GM19023 (cell line): ENCODE results near the gene DAZL.
"Not testable (repeated sequence)": the region's sequence is repeated elsewhere in the genome, so short reads cannot be mapped to it uniquely, and the experiment has no call there.

Experiments
- ATAC-seq: cut with Tn5 transposase; IDR thresholded peaks from one replicate; pipeline ENCODE4 v1.9.1; 2021; ENCODE audit warnings: mild to moderate bottlenecking, moderate library complexity; ENCODE audit not compliant: unreplicated experiment

Gene DAZL

DNA sequence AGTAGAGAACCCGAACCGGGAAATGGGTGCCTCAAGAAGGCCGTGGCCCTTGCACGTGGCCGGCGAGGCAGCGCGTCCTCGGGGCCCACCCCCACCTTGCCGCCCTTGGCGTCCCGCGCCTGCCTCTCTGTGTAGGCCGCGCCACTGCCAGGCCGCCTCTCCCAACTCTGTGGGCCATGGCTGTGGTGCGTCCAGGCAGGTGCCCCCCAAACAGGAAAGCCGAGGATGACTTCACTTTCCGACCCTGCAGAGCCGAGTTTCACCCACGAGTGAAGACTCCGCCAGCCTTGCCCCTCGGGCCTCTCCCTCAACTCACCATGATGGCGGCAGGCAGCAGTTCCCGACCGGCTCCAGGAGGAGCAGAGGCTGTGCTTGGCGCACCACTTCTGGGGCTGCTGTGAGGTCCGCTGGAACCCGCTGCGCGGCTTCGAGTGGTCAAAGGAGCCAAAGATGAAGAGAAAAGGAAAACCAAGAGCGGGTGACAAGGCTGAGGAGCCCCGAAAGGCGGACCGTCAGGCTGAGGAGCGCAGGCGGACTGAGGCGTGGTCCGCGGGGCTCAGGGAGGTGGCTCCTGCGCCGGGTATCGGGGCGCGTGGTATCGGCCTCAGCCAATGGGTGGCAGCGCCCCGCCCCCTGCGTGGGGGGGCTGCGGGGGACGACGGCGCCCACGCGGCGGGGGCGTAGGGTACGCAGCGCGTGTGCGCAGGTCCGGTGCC lies at the start of gene DAZL:
DAZL (minus strand) TSS at position 537 of the 716 bp plus-strand sequence; CDS start at position 319, 218 bp downstream.
- ATAC-seq, result no peak

GRCh38 chr3:16654976-16655375 lies 49.8 kb upstream of the DAZL start:
- no peak for ATAC-seq

- no peak for ATAC-seq
These were observed 48.5 kb upstream of the DAZL start for GRCh38 chr3:16653712-16654111.

DNA sequence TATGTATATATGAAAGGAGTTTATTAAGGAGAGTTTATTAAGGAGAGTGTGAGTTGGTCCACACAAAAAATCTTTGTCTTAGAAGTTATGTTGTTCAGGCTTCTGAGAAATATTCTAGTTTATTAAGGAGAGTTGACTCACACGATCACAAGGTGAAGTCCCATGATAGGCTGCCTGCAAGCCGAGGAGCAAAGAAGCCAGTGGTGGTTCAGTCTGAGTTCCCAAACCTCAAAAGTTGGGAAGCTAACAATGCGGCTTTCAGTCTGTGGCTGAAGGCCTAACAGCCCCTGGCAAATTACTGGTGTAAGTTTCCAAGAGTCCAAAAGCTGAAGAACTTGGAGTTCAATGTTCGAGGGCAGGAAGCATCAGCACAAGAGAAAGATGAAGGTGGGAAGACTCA lies 42.4 kb upstream of the DAZL start:
- ATAC-seq, result no peak

- no peak for ATAC-seq
These were observed 34.6 kb upstream of the DAZL start for GRCh38 chr3:16639806-16640205.

DNA sequence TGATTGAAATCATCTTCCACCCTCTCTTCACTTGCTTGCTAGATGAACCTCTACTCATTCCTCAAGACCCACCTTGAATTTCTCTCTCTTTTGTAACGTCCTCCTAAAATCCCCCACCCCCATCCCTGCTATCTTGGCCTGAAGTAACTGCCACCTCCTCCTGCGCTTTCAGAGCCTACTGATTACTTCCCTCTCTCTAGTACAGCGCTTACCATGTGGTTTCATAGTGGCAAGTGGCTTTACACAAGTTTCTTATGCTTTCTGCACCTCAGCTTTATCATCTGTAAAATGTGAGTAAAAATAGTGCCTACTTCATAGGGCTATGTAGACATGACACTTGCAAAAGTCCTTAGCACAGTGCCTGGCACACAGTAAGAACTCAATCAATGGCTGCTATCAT lies 28.7 kb upstream of the DAZL start:
- ATAC-seq, result no peak

DNA sequence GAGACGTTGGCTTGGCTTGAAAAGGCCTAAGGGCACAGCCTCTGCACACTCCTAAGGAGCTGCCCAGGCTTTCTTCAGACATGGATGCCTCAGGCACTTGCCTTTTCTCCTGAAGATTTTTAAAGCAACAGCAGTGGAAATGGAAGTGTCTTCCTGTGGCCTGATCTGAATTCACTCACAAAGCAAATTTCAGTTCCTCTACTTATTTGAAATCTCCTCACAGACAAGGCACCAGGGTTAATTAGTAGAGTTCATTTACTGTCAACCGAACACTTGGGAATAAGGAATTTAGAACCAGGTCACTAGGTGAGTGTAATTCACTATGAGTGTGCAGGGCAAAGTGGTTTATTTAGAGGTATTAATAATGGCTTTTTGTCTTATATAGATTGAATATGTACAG lies 27.2 kb upstream of the DAZL start:
- ATAC-seq, result no peak

- ATAC-seq, result no peak
These were observed 13.5 kb upstream of the DAZL start for GRCh38 chr3:16618721-16619120.

GRCh38 chr3:16617155-16617554 lies 11.9 kb upstream of the DAZL start:
- not testable (repeated sequence) for ATAC-seq

- ATAC-seq, result no peak
These were observed 10.9 kb upstream of the DAZL start for GRCh38 chr3:16616083-16616482.

- no peak for ATAC-seq
These were observed 9.1 kb upstream of the DAZL start for GRCh38 chr3:16614033-16615031.

DNA sequence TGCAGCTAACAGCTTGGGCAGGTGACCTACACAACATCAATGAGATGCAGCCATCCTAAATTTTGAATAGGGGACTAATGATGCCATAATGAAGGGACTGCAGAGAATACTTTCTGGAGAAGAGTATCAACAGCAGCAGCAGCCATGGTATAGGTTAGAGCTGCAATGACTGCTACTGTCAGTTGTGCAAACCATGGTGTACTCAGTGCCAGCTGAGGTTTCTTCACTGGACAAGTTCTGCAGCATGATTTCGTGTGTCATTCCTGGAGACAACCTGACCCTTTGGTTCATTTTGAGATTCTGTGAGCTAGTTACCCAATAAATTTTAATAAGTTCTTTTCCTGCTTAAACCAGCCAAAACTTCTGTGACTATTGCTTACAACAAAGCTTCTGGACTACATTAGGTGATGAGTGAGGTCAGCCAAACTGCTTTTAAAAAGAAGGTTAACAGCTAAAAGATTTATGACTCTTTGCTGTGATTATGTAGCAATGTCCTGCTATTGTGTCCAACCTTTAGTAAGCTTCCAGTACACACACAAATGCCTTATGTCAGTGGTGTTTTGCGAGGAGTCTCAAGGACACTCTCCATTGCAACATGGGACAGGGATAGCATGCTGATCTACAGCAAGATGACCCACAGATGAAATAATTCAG lies 4.8 kb upstream of the DAZL start:
- no peak for ATAC-seq

- ATAC-seq, result no peak
These were observed 3.6 kb upstream of the DAZL start for GRCh38 chr3:16608816-16609215.

DNA sequence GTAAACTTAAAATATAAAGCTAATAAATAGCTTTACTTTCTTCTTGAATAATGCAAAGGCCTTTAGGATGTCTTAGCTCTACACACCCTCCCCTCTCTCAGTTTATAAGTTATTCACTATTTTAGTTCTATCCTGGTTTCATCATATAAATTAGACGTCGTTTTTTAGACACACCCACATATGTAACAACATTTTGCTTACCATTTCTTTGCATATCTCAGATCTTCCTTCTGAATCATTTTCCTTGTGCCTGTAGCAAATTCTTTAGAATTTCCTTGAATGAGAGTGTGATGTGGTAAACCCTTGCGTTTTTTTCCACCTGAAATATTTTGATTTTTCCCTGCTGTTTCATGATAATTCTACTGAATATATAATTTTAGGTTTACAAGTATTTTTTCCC lies 2.5 kb upstream of the DAZL start:
- ATAC-seq, result no peak

GRCh38 chr3:16606398-16606797 lies 1.2 kb upstream of the DAZL start:
- no peak for ATAC-seq

- no peak for ATAC-seq
These were observed 743 bp upstream of the DAZL start for GRCh38 chr3:16605966-16606365.

DNA sequence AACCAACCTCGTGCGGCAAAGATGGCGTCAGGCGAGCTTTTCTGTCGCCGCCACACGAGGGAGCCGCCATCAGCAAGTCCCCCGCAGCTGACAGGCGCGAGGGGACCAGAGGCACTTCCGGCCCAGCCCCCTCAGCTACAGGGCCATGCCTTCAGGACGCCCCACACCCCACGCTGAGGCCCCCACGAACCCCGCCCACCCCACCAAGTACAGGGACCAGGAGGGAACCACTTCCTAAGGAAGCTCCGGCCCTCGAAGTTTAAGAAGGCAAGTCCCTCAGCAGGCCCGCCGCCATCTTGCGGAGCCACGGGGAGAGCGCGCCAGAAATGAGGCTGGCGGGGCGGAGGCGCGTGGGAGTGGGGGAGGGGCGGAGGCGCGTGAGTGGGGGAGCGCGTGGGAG lies 790 bp downstream of the DAZL start:
- no peak for ATAC-seq

GRCh38 chr3:16601537-16602005 lies 3.7 kb downstream of the DAZL start:
- no peak for ATAC-seq

DNA sequence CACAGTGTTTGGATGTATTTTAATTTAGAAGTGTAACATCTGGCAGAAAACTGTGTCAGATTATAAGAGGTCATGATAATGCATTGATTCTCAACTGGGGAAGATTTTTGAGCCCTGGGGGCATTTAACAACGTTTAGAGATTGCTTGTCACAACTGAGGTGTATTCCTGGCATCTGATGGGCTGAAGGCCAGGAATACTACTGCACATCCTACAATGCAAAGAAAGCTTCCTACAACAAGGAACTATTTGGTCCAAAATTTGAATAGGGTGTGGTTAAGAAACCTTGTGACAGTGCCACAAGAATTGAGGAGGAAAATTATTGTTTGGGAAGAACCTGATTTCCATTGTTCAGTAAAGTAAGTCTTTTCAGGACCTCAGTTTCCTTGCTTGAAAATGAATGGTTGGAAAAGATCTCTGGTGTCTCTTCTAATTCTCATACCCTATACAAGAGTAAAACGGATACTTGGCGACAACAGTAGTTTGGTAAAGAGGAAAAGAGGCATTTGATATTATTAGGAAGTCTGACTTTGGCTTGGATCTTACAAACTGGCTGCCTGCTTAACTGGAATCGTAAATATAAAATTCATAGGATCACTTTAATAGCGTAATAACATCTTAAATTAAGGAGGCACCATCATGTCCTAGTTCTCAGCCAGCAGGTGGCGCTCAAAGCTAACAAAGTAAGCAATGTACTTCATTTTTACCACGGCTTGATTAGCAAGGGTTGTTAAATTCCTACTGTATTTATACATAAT lies 4.3 kb downstream of the DAZL start:
- ATAC-seq, result no peak

DNA sequence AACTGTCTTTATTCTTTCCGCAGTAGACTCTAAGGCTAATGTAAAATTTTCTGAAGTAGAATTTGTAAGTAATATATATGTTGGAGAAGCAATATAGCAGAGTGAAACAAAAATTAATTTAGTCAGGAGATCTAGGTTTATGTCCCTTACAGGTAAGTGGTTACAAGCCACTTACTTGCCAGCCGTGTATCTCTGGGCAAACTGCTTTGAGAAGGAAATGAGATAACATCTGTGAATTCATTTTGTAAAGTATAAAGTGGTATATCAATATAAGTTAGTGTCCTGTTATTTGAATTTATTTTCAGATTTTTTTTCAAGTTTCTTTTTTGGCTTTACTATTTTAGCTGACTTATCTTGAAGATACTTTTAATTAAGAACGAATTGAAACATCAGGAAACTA lies 5.5 kb downstream of the DAZL start:
- ATAC-seq, result no peak
